ENCODE measurements around the gene GATA6. TPM values are rescaled to one million over a fixed set of nuclear protein-coding genes. Genes with fewer than 3 reads are reported as not detected.

GATA6 gene
- total and polyA plus RNA-seq, 2 of the 8 experiments (the other 6 are each of a cell fraction or from before 2014, with no cell fraction given): 0.09 TPM; not detected in 1

DNA sequence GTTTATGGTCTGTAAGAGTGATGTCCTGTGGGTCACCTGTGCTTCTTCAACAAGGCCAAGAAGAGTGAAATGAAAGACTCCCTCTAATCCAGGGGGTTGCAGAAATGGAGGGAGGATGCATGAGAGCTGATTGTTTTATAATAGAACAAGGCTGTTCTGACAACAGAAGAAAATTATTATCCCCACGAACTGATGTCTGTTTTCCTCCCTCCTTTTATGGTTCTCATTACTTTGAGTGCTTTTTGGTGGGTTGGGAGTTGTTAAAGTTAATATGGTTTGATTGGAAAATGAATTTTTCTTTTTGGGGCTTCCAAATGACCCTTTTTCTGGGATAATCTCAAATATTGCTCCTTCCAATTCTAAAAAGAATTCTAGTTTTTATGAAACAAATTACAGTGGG, 33.6 kb downstream of the GATA6 start (continued):
- TF ChIP-seq KDM4A (IDR thresholded peaks at IDR 0.05; ENCODE audit: low read depth, low read length, severe bottlenecking): no peak
- no peak for TF ChIP-seq JUN (IDR thresholded peaks at IDR 0.05; ENCODE audit: low read depth, low read length)
- TF ChIP-seq HDAC6 (IDR thresholded peaks at IDR 0.05; ENCODE audit: low read depth, low read length): no peak
